GM10266 (cell line): ENCODE results near the gene OR2T33.
"Not testable (repeated sequence)": the region's sequence is repeated elsewhere in the genome, so short reads cannot be mapped to it uniquely, and the experiment has no call there.

ENCODE experiments used
- DNase-seq: peaks from one replicate; pipeline ENCODE4 v3.0.0; 2012; ENCODE audit errors: extremely low spot score
- TF ChIP-seq, protein P1 (sequence below): IDR thresholded peaks from 2 replicates; pipeline ENCODE4 v1.5.1; 2012; ENCODE audit warnings: mild to moderate bottlenecking, low read depth; ENCODE audit not compliant: control insufficient read depth, insufficient read depth; ENCODE audit errors: missing control alignments

The OR2T33 gene

DNA sequence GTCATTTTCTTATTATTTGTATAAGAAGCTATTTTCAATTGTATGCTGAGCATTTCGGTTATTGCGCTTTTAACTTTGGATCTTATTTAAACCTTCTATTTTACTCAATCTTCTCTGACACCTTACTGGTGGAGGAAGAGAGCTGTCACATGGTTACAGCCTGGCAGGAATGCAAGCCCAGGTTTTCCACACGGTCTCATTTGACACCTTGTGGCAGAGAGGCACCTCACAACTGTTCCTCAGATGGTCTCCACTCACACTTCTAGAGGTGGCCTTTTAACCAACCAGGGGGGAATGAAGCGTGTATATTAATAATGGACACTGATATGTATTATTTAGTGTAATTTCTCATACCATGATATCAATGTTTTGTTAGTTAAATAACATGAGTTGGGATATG lies 9.6 kb downstream of the OR2T33 start:
- DNase-seq = no peak
- TF ChIP-seq, protein P1, sequence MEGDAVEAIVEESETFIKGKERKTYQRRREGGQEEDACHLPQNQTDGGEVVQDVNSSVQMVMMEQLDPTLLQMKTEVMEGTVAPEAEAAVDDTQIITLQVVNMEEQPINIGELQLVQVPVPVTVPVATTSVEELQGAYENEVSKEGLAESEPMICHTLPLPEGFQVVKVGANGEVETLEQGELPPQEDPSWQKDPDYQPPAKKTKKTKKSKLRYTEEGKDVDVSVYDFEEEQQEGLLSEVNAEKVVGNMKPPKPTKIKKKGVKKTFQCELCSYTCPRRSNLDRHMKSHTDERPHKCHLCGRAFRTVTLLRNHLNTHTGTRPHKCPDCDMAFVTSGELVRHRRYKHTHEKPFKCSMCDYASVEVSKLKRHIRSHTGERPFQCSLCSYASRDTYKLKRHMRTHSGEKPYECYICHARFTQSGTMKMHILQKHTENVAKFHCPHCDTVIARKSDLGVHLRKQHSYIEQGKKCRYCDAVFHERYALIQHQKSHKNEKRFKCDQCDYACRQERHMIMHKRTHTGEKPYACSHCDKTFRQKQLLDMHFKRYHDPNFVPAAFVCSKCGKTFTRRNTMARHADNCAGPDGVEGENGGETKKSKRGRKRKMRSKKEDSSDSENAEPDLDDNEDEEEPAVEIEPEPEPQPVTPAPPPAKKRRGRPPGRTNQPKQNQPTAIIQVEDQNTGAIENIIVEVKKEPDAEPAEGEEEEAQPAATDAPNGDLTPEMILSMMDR = no peak

DNA sequence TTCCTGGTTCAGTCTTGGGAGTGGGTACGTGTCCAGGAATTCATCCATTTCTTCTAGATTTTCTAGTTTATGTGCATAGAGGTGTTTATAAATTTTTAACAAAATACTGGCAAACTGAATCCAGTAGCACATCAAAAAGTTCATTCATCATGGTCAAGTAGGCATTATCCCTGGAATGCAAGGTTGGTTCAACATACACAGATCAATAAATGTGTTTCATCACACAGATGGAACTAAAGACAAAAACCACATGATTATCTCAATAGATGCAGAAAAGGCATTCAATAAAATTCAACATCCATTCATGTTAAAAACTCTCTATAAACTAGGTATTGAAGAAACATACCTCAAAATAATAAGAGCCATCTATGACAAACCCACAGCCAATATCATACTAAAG lies 18.5 kb downstream of the OR2T33 start:
- not testable (repeated sequence) for DNase-seq

DNA sequence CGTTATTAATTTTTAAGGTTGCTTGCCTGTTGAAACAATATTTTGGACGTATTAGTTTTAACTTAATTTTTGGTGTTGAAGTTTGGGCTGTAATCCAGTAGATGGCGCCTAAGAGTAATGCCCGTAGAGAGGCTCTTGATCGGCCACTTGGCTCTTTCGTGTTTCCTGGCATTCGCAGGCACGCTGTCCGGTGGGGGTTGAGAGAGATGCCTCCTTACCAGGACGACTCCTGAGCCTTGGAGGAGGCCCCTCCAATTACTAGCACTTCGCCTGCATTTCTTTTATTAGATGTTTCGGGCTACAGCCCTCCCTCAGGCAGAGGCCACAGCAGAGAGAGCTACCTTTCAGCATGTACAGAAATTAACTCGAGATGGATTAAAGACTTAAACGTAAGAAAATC lies 34.6 kb downstream of the OR2T33 start:
- TF ChIP-seq, protein P1 = peak; percentile 74
- peak; percentile 56 for DNase-seq

DNA sequence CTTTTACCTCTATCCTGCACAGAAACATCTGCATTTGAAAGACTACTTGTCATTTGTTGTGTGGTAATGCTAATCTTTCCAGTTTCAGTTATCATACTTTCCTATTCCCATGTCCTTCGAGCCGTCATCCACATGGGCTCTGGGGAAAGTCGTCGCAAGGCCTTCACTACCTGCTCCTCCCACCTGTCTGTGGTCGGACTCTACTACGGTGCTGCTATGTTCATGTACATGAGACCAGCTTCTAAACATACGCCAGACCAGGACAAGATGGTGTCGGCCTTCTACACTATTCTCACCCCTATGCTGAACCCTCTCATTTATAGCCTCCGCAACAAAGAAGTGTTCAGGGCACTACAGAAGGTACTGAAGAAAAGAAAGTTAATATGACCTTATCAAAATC lies 38.3 kb downstream of the OR2T33 start:
- DNase-seq = no peak
- TF ChIP-seq, protein P1 = no peak

DNA sequence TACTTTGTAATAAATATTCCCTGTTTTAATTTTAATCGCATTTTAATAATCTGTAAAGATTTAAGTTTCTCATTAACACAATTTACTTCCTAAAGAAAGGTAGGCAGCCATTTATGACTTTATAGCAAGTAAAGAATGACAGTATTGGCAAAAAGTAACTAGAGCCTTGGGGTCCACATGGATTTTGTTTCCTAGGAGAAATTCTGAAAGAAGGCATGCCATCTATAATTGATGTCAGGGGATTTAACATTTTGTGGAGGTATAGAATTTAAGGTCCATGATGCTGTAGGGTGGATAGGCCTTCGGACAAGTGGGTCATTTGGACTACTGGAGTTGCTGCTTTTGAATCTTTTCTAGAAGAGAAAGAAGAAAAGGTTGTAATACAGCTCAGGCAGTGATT lies 46.7 kb downstream of the OR2T33 start, which contains the start of gene OR2M4:
Gene OR2M4 (plus strand): TSS at position 301 of the 400 bp plus-strand sequence. CDS start 7,512 bp downstream, outside the sequence.
- no peak for DNase-seq
- TF ChIP-seq, protein P1 = no peak

DNA sequence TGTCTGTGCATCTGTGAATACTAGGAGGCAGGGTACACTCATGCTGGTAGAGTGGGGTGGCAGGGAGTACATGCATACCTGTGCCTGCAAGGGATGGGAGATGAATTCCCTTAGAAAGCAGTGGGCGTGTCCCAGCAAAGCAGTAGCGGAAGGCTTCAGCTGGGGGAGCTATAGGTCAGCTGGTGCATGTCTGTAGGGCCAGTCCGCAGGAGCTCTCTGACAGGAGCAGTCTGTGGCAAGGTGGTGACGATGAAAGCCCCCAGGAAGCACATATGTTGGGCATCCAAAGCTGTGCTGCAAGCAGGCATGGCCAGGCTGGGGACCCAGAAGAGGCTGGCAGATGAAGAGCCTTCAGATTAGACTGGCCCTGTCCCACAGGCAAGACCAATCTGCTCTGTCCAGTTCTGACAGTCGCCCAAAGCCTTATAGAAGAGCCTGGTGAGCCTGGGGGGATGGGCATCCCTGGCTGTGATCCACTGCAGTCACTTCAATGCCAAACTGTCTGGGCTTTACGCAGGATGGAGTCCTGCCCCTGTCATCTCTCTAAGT lies 48.3 kb downstream of the OR2T33 start:
- DNase-seq = no peak
- TF ChIP-seq, protein P1 = no peak

DNA sequence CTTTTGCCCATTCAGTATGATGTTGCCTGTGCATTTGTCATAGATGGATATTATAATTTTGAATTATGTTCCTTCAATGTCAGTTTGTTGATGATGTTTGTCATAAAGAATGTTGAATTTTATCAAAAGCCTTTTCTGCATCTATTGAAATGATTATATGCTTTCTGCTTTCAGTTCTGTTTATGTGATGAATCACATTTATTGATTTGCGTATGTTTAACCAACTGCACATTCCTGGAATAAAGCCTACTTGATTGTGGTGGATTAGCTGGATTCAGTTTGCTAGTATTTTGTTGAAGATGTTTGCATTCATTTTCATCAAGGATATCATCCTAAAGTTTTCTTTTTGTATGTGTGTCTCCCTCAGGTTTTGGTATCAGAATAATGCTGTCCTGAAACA lies 52.2 kb downstream of the OR2T33 start:
- DNase-seq = no peak
- TF ChIP-seq, protein P1 = no peak
